PC-9 (cell line): Measurements from ENCODE around the gene NHSL1. TPM values are rescaled to one million over a fixed set of nuclear protein-coding genes. Genes with fewer than 3 reads are reported as not detected.
A peak's percentile ranks its signal among the peaks of the same experiment; 100 is the strongest.

Source experiments
- BruUV-seq: library from RNA; stranded (reverse); fragments of 400-500 nt; replicated peaks from 2 replicates; lab custom pipeline; 2021; lab: Mats Ljungman, UMichigan
- CTCF ChIA-PET: fragments of 300-600 bp; sonication (Branson Sonifier 250); formaldehyde crosslinking; loops from one replicate; lab custom pipeline; 2022; ENCODE audit warnings: antibody characterized with exemption; lab: Charles Lee
- POLR2A ChIA-PET: fragments of 300-600 bp; sonication (Branson Sonifier 250); formaldehyde crosslinking; loops from one replicate; lab custom pipeline; 2022; ENCODE audit warnings: antibody characterized with exemption; ENCODE audit not compliant: unreplicated experiment; lab: Charles Lee
- DNase-seq, 2 experiments: peaks; one replicate each; pipeline versions ENCODE4 v3.0.0 to v3.0.0-alpha.2; 2015 to 2022; ENCODE audit warnings: mixed read lengths in 1 of 2
- H2AFZ ChIP-seq: fragments of 200-600 bp; sonication (generic); 2 replicates; pipeline ENCODE4 v1.8.1; 2017; ENCODE audit warnings: antibody characterized with exemption
- H3F3A ChIP-seq: fragments of 200-600 bp; sonication (generic); 2 replicates; pipeline ENCODE4 v1.8.1; 2017; ENCODE audit warnings: antibody characterized with exemption, mild to moderate bottlenecking, low read depth; ENCODE audit not compliant: insufficient read depth
- H3K27ac ChIP-seq: fragments of 200-600 bp; sonication (generic); 2 replicates; pipeline ENCODE4 v1.6.1; 2016; ENCODE audit warnings: mixed run types
- H3K27me3 ChIP-seq: fragments of 200-600 bp; sonication (generic); 2 replicates; pipeline ENCODE4 v1.6.1; 2016; ENCODE audit warnings: low read depth, mixed run types; ENCODE audit not compliant: insufficient read depth
- H3K36me3 ChIP-seq: fragments of 200-600 bp; sonication (generic); 2 replicates; pipeline ENCODE4 v1.6.1; 2016; ENCODE audit warnings: low read depth, mixed run types
- H3K4me1 ChIP-seq: fragments of 200-600 bp; sonication (generic); replicated peaks from 2 replicates; pipeline ENCODE4 v1.6.1; 2016; ENCODE audit warnings: mixed run types; ENCODE audit not compliant: insufficient read depth
- H3K4me2 ChIP-seq: fragments of 200-600 bp; sonication (generic); 2 replicates; pipeline ENCODE4 v1.6.1; 2017; ENCODE audit warnings: mixed run types
- H3K4me3 ChIP-seq: fragments of 200-600 bp; sonication (generic); 2 replicates; pipeline ENCODE4 v1.6.1; 2016; ENCODE audit warnings: mixed run types
- H3K79me2 ChIP-seq: fragments of 200-600 bp; sonication (generic); 2 replicates; pipeline ENCODE4 v1.6.1; 2017; ENCODE audit warnings: low read depth, mixed run types
- H3K9me2 ChIP-seq: fragments of 200-600 bp; sonication (generic); 2 replicates; pipeline ENCODE4 v1.8.1; 2017; ENCODE audit warnings: mild to moderate bottlenecking; ENCODE audit not compliant: insufficient read depth
- H3K9me3 ChIP-seq: fragments of 200-600 bp; sonication (generic); 2 replicates; pipeline ENCODE4 v1.8.1; 2016; ENCODE audit warnings: low read depth; ENCODE audit not compliant: insufficient read depth
- H4K20me1 ChIP-seq: fragments of 200-600 bp; sonication (generic); 2 replicates; pipeline ENCODE4 v1.8.1; 2017; ENCODE audit not compliant: insufficient read depth
- CTCF ChIP-seq: fragments of 200-600 bp; sonication (generic); conservative IDR thresholded peaks from 2 replicates; pipeline ENCODE4 v1.6.1; 2017; ENCODE audit warnings: mixed run types, antibody characterized with exemption, mild to moderate bottlenecking, moderate library complexity
- EZH2 ChIP-seq: fragments of 200-600 bp; sonication (generic); IDR thresholded peaks from 2 replicates; pipeline ENCODE4 v1.8.0; 2017; ENCODE audit warnings: antibody characterized with exemption, low read depth
- intact Hi-C: fragments of 100-400 bp; cut with micrococcal nuclease; formaldehyde crosslinking; loops from one replicate; pipeline ENCODE4 v1.10.0; 2022; ENCODE audit not compliant: unreplicated experiment
- total RNA-seq: library from RNA; stranded (reverse); gene quantifications from 2 replicates; pipeline ENCODE4 v1.2.3, GENCODE V29; 2021

Gene NHSL1
- total RNA-seq, 1 experiment from 2014 or later: 17.5 TPM

GRCh38 chr6:138424004-138424904 is 75.0 kb downstream of the NHSL1 start:
- DNase-seq: no peak
- peaks cover 8% of the 10 kb centered on the region for H3F3A ChIP-seq
- no peak overlapping the region for H3K4me3 ChIP-seq
- no peaks in the 10 kb centered on the region for H4K20me1 ChIP-seq
- no peaks in the 10 kb centered on the region for H3K9me2 ChIP-seq
- ChIA-PET POLR2A (no interaction called here), CTCF (no interaction called here)
- no peaks in the 10 kb centered on the region for H3K79me2 ChIP-seq
- H3K9me3 ChIP-seq: no peaks in the 10 kb centered on the region; the same call in 1 of the 2 replicates
- H2AFZ ChIP-seq: no peak overlapping the region
- no peaks in the 10 kb centered on the region for H3K36me3 ChIP-seq
- H3K27ac ChIP-seq: no peak overlapping the region
- H3K4me2 ChIP-seq: no peak overlapping the region
- no peaks in the 10 kb centered on the region for H3K27me3 ChIP-seq
- no peak for TF ChIP-seq EZH2
- no peak for TF ChIP-seq CTCF
- BruUV-seq: no TSS peak
- H3K4me1 ChIP-seq: peaks cover 10% of the 10 kb centered on the region; the same call in 1 of the 2 replicates
- intact Hi-C loops: no loop called here

- peaks cover 8% of the 10 kb centered on the region for H3F3A ChIP-seq
- DNase-seq: no peak
- POLR2A ChIA-PET: no interaction called here
- no peak overlapping the region for H2AFZ ChIP-seq
- no peaks in the 10 kb centered on the region; the same call in 1 of the 2 replicates for H3K9me3 ChIP-seq
- BruUV-seq: no TSS peak
- H3K36me3 ChIP-seq: peaks cover 3% of the 10 kb centered on the region; the same call in 1 of the 2 replicates
- H4K20me1 ChIP-seq: no peaks in the 10 kb centered on the region
- H3K4me1 ChIP-seq: peaks cover 10% of the 10 kb centered on the region; the same call in 1 of the 2 replicates
- H3K79me2 ChIP-seq: no peaks in the 10 kb centered on the region
- TF ChIP-seq CTCF (no peak), EZH2 (no peak)
- CTCF ChIA-PET: interaction anchor here (0.5 to 0.6 kb wide), 2 partner anchors 13 to 567 kb away, joined by 3 to 4 read pairs; no protein-coding TSS in a partner anchor
- H3K4me2 ChIP-seq: no peak overlapping the region
- no peaks in the 10 kb centered on the region for H3K9me2 ChIP-seq
- no peak overlapping the region for H3K4me3 ChIP-seq
- H3K27ac ChIP-seq: peak overlapping the region; percentile 11; the same call in 1 of the 2 replicates
- no peaks in the 10 kb centered on the region for H3K27me3 ChIP-seq
- intact Hi-C loops: no loop called here
Measured at GRCh38 chr6:138422861-138423260, 76.4 kb downstream of the NHSL1 start.

- no peaks in the 10 kb centered on the region for H3K9me2 ChIP-seq
- intact Hi-C loops: no loop called here
- peaks cover 8% of the 10 kb centered on the region for H3F3A ChIP-seq
- no peak overlapping the region for H3K4me3 ChIP-seq
- no peaks in the 10 kb centered on the region; the same call in 1 of the 2 replicates for H3K9me3 ChIP-seq
- peaks cover 10% of the 10 kb centered on the region; the same call in 1 of the 2 replicates for H3K4me1 ChIP-seq
- peaks cover 5% of the 10 kb centered on the region; the same call in 1 of the 2 replicates for H3K36me3 ChIP-seq
- no peak overlapping the region for H3K4me2 ChIP-seq
- TF ChIP-seq EZH2: no peak
- no peak for TF ChIP-seq CTCF
- no peak overlapping the region for H2AFZ ChIP-seq
- no peaks in the 10 kb centered on the region for H3K79me2 ChIP-seq
- ChIA-PET CTCF (no interaction called here), POLR2A (no interaction called here)
- BruUV-seq: no TSS peak
- no peak for DNase-seq
- H3K27me3 ChIP-seq: no peaks in the 10 kb centered on the region
- H3K27ac ChIP-seq: no peak overlapping the region
- no peaks in the 10 kb centered on the region for H4K20me1 ChIP-seq
Measured at GRCh38 chr6:138421608-138422007, 77.7 kb downstream of the NHSL1 start.
